ENCODE measurements around the gene PHC2.

PHC2 gene

DNA sequence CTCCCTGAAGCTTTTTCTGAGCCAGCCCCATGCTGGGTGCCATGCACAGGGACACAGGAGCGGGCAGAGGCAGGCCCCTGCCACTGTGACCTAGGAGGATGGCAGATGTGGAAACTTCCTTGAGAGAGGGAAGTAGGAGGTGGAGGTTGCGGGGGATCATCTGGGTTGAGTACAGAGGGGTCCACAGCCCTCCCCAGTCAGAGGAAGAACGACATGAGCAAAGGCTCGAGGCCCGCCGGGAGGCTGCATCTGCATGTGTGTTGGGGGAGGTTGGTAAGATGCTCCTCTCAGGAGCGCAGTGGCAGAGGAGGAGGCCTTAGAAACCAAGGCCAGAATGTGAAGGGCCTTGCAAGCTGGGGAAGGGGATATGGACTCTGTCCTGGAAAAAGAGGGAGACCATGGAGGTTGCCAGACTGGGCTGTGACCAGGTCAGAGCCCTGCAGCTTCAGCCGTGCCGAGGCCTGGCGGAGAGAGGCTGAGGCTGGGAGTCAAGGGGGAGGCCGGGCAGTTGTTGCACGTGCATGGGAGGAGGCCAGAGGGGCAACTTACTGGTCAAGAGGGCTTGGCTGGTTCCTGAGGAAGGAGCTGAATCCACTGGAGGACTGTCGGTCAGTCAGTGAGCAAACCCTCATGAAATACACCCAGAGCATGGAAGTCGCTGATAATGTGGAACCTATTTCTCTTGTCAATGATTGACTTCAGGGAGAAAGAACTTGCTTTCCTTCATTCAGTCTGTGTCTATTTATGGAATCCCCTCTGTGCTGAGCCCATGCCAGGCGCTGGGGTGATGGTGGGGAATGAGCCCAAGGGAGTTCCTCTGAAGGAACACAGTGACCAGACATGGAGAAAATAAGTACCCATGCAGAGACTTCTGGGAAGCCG, 141.7 kb downstream of the PHC2 start:
- Histone ChIP-seq H3K9ac (no peak overlapping the region), H3K36me3 (ENCODE audit: insufficient read depth) (no peaks in the 10 kb centered on the region), H3K4me1 (ENCODE audit: low read depth, poor library complexity, severe bottlenecking) (no peaks in the 10 kb centered on the region), H3K4me2 (no peak overlapping the region), H3K27ac (no peak overlapping the region), H3K4me3 (IDR thresholded peaks at IDR 0.05; ENCODE audit: insufficient read depth, low read depth, low read length) (no peak overlapping the region), H4K20me1 (ENCODE audit: insufficient read depth) (no peaks in the 10 kb centered on the region), H2AFZ (ENCODE audit: low read depth) (no peak overlapping the region), H3K27me3 (ENCODE audit: insufficient read depth, low read depth) (no peaks in the 10 kb centered on the region), H3K79me2 (ENCODE audit: insufficient read depth, low read depth) (no peaks in the 10 kb centered on the region)
- TF ChIP-seq, protein P1, sequence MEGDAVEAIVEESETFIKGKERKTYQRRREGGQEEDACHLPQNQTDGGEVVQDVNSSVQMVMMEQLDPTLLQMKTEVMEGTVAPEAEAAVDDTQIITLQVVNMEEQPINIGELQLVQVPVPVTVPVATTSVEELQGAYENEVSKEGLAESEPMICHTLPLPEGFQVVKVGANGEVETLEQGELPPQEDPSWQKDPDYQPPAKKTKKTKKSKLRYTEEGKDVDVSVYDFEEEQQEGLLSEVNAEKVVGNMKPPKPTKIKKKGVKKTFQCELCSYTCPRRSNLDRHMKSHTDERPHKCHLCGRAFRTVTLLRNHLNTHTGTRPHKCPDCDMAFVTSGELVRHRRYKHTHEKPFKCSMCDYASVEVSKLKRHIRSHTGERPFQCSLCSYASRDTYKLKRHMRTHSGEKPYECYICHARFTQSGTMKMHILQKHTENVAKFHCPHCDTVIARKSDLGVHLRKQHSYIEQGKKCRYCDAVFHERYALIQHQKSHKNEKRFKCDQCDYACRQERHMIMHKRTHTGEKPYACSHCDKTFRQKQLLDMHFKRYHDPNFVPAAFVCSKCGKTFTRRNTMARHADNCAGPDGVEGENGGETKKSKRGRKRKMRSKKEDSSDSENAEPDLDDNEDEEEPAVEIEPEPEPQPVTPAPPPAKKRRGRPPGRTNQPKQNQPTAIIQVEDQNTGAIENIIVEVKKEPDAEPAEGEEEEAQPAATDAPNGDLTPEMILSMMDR (conservative IDR thresholded peaks at IDR 0.05; ENCODE audit: low read depth, low read length): no peak

DNA sequence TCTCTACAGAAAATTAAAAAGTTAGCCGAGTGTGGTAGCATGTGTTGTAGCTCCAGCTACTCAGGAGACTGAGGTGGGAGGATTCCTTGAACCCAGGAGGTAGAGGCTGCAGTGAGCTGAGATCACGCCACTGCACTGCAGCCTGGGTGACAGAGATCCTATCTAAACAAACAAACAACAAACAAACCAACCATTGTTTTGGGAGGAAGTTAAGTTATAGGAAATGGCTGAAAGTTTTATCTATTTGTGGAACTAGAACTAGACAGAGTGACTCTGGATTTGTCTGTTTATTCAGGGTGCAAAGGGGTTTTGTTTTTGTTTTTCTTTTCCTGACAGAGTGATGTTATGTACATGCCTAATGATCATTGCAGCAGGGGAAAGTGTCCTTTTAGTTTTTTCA, 143.6 kb downstream of the PHC2 start:
- H3K4me2 ChIP-seq: no peak overlapping the region
- TF ChIP-seq, protein P1 (conservative IDR thresholded peaks at IDR 0.05; ENCODE audit: low read depth, low read length): no peak
- no peaks in the 10 kb centered on the region for H3K27me3 ChIP-seq (ENCODE audit: insufficient read depth, low read depth)
- H4K20me1 ChIP-seq (ENCODE audit: insufficient read depth): no peaks in the 10 kb centered on the region
- H3K27ac ChIP-seq: no peak overlapping the region
- no peaks in the 10 kb centered on the region for H3K36me3 ChIP-seq (ENCODE audit: insufficient read depth)
- no peaks in the 10 kb centered on the region for H3K79me2 ChIP-seq (ENCODE audit: insufficient read depth, low read depth)
- H3K9ac ChIP-seq: no peak overlapping the region
- no peak overlapping the region for H2AFZ ChIP-seq (ENCODE audit: low read depth)
- no peaks in the 10 kb centered on the region for H3K4me1 ChIP-seq (ENCODE audit: low read depth, poor library complexity, severe bottlenecking)
- H3K4me3 ChIP-seq (IDR thresholded peaks at IDR 0.05; ENCODE audit: insufficient read depth, low read depth, low read length): no peak overlapping the region

DNA sequence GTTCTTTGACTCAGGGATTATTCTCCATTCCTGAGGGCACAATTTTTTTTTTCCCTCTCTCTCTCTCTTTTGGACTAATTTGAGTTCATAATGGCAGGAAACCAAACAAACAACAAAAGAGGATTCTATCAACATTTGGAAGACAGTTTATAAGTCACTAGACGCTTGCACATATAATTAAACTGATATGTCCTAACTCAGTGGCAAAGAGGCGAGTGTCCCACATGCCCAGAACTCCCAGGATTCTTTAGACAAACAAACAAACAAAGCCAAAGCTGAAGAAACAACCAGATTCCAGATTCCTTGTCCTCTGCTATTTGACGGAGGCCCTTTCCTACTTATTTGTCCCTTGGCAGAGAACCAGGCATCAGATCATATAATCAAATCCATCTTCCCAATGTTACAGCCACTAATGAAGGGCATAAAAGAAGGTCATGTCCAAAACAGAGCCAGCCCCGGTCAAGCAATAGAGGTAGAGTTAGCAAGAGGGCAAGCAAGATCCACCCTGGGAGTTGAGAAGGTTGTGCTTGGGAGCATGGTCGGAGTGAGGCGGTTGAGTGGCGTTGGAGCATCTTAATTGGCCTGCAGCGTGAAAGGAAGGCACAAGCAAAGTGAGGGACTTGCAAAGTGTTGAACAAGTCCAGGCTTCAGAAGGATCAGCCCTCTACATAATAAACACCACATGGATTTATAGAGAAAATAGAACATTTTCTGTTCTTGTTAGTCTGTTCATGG, 144.3 kb downstream of the PHC2 start:
- Histone ChIP-seq H3K4me2 (no peak overlapping the region), H3K4me1 (ENCODE audit: low read depth, poor library complexity, severe bottlenecking) (no peaks in the 10 kb centered on the region), H3K4me3 (IDR thresholded peaks at IDR 0.05; ENCODE audit: insufficient read depth, low read depth, low read length) (no peak overlapping the region), H3K9ac (no peak overlapping the region), H3K36me3 (ENCODE audit: insufficient read depth) (no peaks in the 10 kb centered on the region), H3K27me3 (ENCODE audit: insufficient read depth, low read depth) (no peaks in the 10 kb centered on the region), H4K20me1 (ENCODE audit: insufficient read depth) (no peaks in the 10 kb centered on the region), H3K27ac (no peak overlapping the region), H3K79me2 (ENCODE audit: insufficient read depth, low read depth) (no peaks in the 10 kb centered on the region), H2AFZ (ENCODE audit: low read depth) (no peak overlapping the region)
- TF ChIP-seq, protein P1 (conservative IDR thresholded peaks at IDR 0.05; ENCODE audit: low read depth, low read length): no peak

DNA sequence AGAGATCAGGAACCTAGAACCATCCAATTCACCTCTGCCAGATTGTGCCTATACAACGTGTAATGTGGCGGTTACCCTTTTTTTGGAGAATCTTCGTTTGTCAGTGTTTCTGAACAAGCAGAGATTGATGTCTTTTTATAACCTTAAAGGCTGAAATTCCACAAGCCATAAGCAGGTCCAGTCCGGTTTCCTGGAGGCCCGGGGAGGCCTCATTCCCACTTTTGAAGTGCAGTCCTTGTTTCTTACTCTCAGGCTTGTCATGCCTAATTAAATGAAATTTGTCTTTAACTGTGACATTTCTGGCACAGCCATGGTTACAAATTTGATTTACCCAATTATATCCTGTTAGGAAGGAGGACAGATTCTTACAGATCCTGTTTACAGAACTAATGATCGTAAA, 146.8 kb downstream of the PHC2 start:
- no peak overlapping the region for H3K4me2 ChIP-seq
- no peak overlapping the region for H3K9ac ChIP-seq
- no peaks in the 10 kb centered on the region for H3K27me3 ChIP-seq (ENCODE audit: insufficient read depth, low read depth)
- H4K20me1 ChIP-seq (ENCODE audit: insufficient read depth): no peaks in the 10 kb centered on the region
- no peaks in the 10 kb centered on the region for H3K79me2 ChIP-seq (ENCODE audit: insufficient read depth, low read depth)
- no peak overlapping the region for H2AFZ ChIP-seq (ENCODE audit: low read depth)
- TF ChIP-seq, protein P1 (conservative IDR thresholded peaks at IDR 0.05; ENCODE audit: low read depth, low read length): no peak
- H3K4me1 ChIP-seq (ENCODE audit: low read depth, poor library complexity, severe bottlenecking): no peaks in the 10 kb centered on the region
- H3K36me3 ChIP-seq (ENCODE audit: insufficient read depth): no peaks in the 10 kb centered on the region
- no peak overlapping the region for H3K27ac ChIP-seq
- no peak overlapping the region for H3K4me3 ChIP-seq (IDR thresholded peaks at IDR 0.05; ENCODE audit: insufficient read depth, low read depth, low read length)

Data from KMS-11 (cell line).